Central memory CD8-positive, alpha-beta T cell (primary cell): Measurements from ENCODE around the gene L1TD1.
"Not testable (repeated sequence)": the region's sequence is repeated elsewhere in the genome, so short reads cannot be mapped to it uniquely, and the experiment has no call there.

ENCODE experiments used
- ATAC-seq: fragments of 150-1000 bp; cut with Tn5 transposase; replicated peaks from 2 replicates; pipeline ENCODE4 v1.10.0; 2022; ENCODE audit warnings: mild to moderate bottlenecking, moderate FRiP score, moderate number of reproducible peaks; ENCODE audit not compliant: poor library complexity, severe bottlenecking; ENCODE audit errors: extremely low read depth
- DNase-seq, 2 donors: peaks; one replicate each; pipeline ENCODE4 v3.0.0; 2021; ENCODE audit warnings: low spot score in 2 of 2
- H3K27ac Mint-ChIP-seq: one replicate; pipeline ENCODE4 v1.8.0; 2022; ENCODE audit warnings: low read depth, mild to moderate bottlenecking, moderate library complexity, mixed read lengths
- H3K27me3 Mint-ChIP-seq: one replicate; pipeline ENCODE4 v1.8.0; 2022; ENCODE audit warnings: mixed read lengths
- H3K36me3 Mint-ChIP-seq: one replicate; pipeline ENCODE4 v1.8.0; 2022; ENCODE audit warnings: mild to moderate bottlenecking, moderate library complexity, mixed read lengths; ENCODE audit not compliant: insufficient read depth
- H3K4me1 Mint-ChIP-seq: one replicate; pipeline ENCODE4 v1.8.0; 2022; ENCODE audit warnings: mixed read lengths
- H3K4me3 Mint-ChIP-seq: one replicate; pipeline ENCODE4 v1.8.0; 2022; ENCODE audit warnings: mild to moderate bottlenecking, moderate library complexity, mixed read lengths
- H3K9me3 Mint-ChIP-seq: one replicate; pipeline ENCODE4 v1.8.0; 2022; ENCODE audit warnings: mixed read lengths

Gene L1TD1

GRCh38 chr1:62244380-62244779, 49.7 kb downstream of the L1TD1 start:
- H3K27me3 Mint-ChIP-seq: peaks cover 17% of the 10 kb centered on the region
- H3K4me3 Mint-ChIP-seq, H3K4me1 Mint-ChIP-seq, H3K27ac Mint-ChIP-seq, DNase-seq, H3K9me3 Mint-ChIP-seq, H3K36me3 Mint-ChIP-seq, ATAC-seq: not testable (repeated sequence)

GRCh38 chr1:62245201-62245600, 50.6 kb downstream of the L1TD1 start:
- peaks cover 19% of the 10 kb centered on the region for H3K27me3 Mint-ChIP-seq
- ATAC-seq: no peak
- no peaks in the 10 kb centered on the region for H3K36me3 Mint-ChIP-seq
- no peaks in the 10 kb centered on the region for H3K9me3 Mint-ChIP-seq
- no peak overlapping the region for H3K4me3 Mint-ChIP-seq
- H3K4me1 Mint-ChIP-seq: no peaks in the 10 kb centered on the region
- no peak overlapping the region for H3K27ac Mint-ChIP-seq
- no peak for DNase-seq

GRCh38 chr1:62247391-62248168, 52.9 kb downstream of the L1TD1 start:
- H3K4me1 Mint-ChIP-seq: no peaks in the 10 kb centered on the region
- H3K27ac Mint-ChIP-seq: no peak overlapping the region
- ATAC-seq: no peak
- H3K36me3 Mint-ChIP-seq: no peaks in the 10 kb centered on the region
- no peak overlapping the region for H3K4me3 Mint-ChIP-seq
- no peak for DNase-seq
- H3K27me3 Mint-ChIP-seq: peaks cover 28% of the 10 kb centered on the region
- H3K9me3 Mint-ChIP-seq: no peaks in the 10 kb centered on the region

GRCh38 chr1:62250126-62250726, 55.6 kb downstream of the L1TD1 start:
- H3K4me1 Mint-ChIP-seq: no peaks in the 10 kb centered on the region
- no peaks in the 10 kb centered on the region for H3K36me3 Mint-ChIP-seq
- DNase-seq (no peak), ATAC-seq (no peak)
- H3K27me3 Mint-ChIP-seq: peaks cover 12% of the 10 kb centered on the region
- H3K27ac Mint-ChIP-seq: no peak overlapping the region
- H3K9me3 Mint-ChIP-seq: no peaks in the 10 kb centered on the region
- no peak overlapping the region for H3K4me3 Mint-ChIP-seq

- Mint-ChIP-seq H3K4me3 (no peak overlapping the region), H3K27me3 (peaks cover 42% of the 10 kb centered on the region), H3K36me3 (no peaks in the 10 kb centered on the region), H3K9me3 (no peaks in the 10 kb centered on the region), H3K27ac (no peak overlapping the region), H3K4me1 (no peaks in the 10 kb centered on the region)
- ATAC-seq: no peak
- no peak for DNase-seq
These were observed 64.9 kb downstream of the L1TD1 start for GRCh38 chr1:62259551-62259950.

GRCh38 chr1:62260688-62261087, 66.0 kb downstream of the L1TD1 start:
- ATAC-seq (no peak), DNase-seq (no peak)
- H3K4me3 Mint-ChIP-seq: no peak overlapping the region
- H3K27ac Mint-ChIP-seq: no peak overlapping the region
- H3K36me3 Mint-ChIP-seq: no peaks in the 10 kb centered on the region
- peaks cover 42% of the 10 kb centered on the region for H3K27me3 Mint-ChIP-seq
- H3K9me3 Mint-ChIP-seq: no peaks in the 10 kb centered on the region
- no peaks in the 10 kb centered on the region for H3K4me1 Mint-ChIP-seq
